Measurements from ENCODE around the gene PALB2.

The PALB2 gene

DNA sequence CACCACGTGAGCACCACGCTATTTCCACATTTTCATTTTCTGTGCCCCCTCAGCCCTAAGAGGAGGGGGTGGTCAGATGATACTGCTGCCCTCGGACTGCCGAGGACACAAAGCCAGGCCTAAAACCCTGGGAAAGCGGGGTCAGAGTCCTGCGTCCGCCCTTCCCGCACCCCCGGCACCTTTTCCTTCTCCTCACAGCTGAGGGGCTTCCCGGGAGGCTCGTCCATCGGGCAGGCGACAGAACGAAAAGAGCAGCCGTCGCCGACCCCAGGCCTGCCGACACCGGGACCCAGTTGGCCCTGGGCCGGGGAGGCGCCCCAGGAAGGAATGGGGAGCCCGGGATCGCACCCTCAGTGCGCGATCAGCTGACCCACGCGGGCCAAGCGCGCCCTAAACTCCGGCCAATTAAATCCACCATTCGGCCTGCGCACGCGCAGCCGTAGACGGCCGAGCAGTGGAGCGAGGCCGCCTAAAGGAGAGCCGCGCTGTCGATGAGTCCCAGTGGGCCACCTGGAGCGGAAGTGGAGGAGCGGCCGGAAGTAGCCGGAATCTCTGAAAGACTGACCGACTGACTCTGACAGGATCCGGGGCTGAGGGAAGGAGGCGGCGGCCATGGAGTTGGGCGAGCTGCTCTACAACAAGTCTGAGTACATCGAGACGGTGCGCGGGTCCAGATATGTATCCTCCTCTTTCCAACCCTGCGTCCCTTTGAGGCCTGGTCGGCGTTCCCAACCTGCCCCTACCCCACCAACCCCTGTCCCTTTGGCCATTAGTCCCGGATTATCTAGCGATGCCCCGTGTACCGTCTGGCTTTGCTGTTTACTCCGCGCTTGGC lies at the start of gene PALB2, which contains the start of gene DCTN5:
PALB2 (minus strand) TSS at position 380 of the 835 bp plus-strand sequence; CDS start at position 227, 153 bp downstream.
DCTN5 (plus strand) TSS at position 536 of the 835 bp plus-strand sequence; CDS start at position 613, 77 bp downstream.
- peak; percentile 90 for DNase-seq

DNA sequence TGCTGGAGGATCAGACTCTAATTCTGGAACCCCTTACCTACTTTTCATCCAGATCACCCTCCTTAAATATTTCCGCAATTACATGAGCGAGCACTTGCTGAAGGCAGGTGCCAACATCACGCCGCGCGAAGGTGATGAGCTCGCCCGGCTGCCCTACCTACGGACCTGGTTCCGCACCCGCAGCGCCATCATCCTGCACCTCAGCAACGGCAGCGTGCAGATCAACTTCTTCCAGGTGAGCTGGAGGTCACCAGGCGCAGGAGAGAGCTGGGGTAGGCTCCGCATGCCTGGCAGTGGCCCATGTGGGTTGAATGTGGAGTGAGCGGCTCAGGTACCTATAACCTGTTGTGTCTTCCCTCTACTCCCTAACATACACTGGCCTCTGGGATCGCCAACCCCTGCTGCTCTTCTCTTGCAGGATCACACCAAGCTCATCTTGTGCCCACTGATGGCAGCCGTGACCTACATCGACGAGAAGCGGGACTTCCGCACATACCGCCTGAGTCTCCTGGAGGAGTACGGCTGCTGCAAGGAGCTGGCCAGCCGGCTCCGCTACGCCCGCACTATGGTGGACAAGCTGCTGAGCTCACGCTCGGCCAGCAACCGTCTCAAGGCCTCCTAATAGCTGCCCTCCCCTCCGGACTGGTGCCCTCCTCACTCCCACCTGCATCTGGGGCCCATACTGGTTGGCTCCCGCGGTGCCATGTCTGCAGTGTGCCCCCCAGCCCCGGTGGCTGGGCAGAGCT lies 48.5 kb upstream of the PALB2 start:
- no peak for DNase-seq

DNA sequence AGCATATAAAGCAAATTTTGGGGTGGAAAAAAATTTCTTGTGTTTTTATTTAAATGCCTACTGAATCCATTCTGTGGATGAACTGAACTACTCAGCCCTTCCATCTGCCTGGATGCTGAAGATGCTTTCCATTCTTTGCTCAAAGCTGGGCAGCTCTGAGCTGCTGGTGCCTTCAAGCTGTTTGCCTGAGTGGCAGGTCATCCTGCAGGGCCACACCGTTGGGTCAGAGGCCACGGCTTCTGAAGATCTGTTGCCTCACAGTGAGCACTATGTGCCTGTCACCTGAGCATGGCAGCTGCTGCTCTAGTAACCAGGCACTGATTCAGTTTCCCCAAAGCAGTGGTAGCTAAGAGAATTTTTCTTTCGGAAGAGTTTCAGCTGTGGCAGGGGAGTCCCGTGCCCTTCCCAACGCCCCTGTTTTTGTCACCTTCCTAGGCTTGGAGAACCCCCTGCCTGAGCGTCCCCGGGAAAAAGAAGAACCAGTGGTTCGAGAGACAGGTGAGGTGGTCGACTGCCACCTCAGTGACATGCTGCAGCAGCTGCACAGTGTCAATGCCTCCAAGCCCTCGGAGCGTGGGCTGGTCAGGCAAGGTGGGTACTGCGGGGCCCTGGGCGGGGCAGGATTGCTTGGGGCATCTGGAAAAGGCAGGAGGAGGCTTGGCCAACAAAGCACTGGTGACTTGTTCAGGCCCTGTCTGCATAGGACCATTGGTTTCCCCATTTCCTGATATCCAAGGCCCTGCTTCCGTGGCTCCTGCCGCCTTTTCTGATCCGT lies 46.1 kb upstream of the PALB2 start:
- DNase-seq: no peak

DNA sequence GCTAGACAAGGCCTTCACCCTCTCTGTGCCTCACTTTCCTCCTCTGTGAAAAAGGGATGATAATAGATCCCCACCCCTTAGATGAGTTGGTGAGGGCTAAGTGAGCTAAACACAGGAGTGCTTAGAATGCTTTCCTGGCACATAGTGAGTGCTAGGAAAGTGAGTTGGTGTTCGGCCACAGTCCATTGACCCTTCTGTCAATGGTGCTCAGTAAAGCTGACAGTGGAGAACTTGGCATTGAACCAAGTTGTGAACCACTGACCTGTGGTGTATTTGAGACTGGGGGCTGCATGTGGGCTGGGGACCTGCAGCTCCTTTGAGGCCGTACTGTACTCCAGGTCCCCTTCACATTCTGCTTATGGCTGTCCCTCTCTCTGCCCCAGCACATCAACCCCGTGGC lies 42.4 kb upstream of the PALB2 start:
- DNase-seq: no peak

DNA sequence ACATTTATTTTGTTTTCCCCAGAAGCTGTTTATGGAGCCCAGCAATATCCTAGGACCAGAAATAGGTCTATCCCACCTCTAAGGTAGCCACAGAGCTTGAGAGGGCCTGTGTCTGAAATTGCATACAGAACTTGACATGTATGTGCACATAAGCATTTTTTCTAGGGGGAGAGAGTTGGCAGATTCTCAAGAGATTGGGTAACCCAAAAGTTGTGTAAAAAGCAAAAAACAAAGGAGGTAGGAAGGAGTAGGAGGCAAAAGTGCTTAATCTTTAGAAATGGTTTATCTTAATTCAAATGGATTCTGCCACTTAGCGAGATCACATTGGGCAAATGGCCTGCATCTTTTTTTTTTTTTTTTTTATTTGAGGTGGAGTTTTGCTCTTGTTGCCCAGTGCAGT lies 41.1 kb upstream of the PALB2 start:
- no peak for DNase-seq

DNA sequence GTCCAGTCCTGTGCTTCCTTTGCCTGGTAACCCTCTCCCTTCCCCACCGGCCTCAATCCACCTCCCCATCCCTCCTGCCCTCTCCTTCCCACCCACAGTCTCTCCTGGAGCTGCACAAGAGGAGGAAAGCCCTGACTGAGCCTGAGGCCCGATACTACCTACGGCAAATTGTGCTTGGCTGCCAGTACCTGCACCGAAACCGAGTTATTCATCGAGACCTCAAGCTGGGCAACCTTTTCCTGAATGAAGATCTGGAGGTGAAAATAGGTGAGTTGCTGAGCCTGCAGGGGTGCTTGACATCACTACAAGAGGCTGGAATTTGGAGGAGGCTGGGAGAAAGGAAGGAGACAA lies 38.9 kb upstream of the PALB2 start:
- no peak for DNase-seq

DNA sequence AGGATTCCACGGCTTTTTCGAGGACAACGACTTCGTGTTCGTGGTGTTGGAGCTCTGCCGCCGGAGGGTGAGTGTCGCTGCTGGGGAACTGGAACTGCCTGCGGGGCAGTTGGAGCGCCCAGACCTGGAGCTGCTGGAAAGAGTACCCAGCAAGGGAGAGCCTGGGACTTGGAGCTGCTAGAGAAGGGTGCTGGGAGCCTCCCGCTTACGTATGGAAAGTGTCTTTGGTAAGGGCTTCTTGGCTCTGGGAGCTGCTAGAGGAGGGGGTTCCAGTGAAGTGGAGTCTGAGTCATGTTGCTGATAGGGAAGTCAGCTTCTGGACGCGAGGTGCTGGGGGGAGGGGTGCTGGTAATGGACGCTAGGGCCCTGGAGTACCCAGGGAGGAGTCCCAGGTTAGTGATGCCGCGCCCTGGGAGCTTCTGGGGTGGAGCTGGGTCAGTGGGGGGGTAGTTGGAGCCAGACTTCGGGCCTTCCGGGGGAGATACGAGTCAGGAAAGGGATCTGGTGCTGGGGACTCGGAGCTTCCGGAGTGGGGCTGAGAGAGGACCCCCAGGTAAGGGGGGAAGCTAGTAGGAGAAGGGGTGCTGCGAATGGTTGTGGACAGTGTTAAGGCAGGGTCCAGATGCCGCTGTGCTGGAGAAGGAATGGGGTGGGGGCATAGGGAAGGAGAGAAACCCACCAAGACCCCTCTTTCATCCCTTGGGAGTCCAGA lies 38.3 kb upstream of the PALB2 start:
- no peak for DNase-seq

DNA sequence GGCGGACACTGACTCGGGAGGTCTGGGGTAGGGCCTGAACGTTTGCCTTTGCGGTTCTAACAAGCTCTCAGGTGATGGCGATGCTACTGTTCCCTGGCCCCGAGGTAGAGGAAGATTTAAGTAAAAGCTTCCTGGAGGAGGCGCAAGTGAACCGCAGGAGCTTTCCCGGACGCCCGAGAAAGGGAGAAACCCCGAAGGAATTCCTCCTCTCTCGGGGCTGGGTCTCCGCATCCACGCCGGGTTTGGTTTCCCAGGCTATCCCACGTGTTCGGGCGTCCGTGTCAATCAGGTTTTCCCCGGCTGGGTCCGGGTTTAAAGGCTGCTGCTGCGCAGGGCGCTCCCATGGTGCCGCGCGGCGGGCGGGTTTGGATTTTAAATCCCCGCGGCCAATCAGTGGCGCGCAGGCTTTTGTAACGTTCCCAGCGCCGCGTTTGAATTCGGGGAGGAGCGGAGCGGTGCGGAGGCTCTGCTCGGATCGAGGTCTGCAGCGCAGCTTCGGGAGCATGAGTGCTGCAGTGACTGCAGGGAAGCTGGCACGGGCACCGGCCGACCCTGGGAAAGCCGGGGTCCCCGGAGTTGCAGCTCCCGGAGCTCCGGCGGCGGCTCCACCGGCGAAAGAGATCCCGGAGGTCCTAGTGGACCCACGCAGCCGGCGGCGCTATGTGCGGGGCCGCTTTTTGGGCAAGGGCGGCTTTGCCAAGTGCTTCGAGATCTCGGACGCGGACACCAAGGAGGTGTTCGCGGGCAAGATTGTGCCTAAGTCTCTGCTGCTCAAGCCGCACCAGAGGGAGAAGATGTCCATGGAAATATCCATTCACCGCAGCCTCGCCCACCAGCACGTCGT lies 37.5 kb upstream of the PALB2 start, which contains the start of gene PLK1:
PLK1 (plus strand) TSS at position 460 of the 844 bp plus-strand sequence; CDS start at position 504, 44 bp downstream.
- peak; percentile 74 for DNase-seq

DNA sequence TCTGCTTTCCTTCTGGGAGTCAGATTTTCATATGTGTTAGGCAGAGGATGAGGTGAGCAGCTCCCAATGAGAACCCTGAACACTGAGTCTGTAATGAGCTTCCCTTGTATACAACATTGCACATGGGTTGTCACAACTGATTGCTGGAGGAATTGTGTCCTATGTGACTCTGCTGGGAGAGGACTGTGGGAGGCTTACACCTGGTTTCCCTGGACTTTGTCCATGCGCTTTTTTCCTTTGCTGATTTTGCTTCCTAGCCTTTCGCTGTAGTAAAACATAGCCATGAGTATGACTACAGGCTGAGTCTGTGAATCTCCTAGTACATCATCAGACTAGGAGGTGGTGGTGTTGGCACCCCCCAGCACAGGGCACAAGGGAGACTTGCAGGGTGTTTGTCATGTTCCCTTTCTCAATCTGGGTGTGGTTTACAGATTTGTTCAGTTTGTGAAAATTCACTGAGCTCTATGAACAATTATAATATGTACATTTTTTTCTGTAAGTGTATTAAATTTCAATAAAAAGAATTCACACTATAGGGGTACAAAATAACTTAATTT lies 35.9 kb upstream of the PALB2 start:
- no peak for DNase-seq

DNA sequence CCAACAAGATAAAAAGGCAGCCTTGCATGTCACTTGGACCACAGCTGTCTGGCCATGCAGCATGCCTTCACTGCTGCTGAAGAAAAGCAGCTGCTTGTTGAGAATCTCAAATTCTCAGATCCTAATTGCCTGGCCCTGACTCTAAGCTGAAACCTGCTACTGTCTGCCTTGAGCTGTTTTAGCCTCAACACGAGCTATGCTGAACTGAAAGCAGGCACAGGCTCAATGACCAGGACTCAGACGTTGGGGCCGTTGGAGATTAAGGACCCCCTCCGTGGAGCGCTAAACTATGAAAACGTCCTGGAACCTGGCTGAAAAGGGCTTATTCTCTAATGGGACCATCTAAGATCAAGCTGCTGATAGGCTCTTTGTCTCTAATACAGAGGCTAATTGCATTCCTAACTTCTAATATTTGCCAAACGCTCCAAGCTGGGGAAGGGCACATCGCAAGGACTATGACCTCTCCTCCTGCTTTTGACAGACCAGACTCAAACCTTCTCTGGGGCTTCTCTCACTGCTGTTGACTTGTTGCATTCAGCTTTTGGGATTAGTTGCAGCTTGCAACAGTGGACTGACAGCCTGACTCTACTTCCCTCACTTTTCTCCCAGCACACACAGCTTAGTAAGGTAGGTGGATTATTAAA lies 33.0 kb upstream of the PALB2 start:
- DNase-seq: no peak

DNA sequence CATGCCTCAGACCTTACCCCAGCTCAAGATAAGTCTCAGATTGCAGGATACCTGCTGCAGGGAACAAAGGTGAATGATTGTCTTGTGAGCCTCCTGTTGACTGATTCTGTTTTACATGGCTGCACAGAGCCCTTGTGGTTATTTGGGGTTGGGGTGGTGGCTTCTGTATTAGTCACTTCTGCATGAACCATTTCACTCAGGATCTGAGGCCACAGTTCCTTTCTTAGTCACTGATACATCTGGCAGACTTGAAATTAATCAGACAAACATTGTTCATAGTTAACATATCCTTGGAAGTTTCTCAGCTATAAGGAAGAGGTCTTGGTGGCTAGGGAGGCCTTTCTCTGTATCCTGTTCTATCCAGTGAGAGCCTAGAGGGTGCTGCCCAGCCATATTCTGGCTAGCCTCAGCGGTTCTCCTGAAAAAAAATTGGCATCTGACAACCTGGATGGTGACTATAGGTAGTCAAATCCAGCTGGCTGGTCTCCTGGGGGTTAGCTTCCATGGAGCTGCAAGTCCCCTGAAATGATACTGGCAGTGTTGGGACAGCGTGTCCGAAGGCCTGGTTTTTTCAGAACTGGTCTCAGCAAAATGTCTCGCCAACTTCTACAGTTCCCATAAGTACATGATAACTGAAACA lies 29.1 kb upstream of the PALB2 start:
- peak; percentile 27 for DNase-seq

DNA sequence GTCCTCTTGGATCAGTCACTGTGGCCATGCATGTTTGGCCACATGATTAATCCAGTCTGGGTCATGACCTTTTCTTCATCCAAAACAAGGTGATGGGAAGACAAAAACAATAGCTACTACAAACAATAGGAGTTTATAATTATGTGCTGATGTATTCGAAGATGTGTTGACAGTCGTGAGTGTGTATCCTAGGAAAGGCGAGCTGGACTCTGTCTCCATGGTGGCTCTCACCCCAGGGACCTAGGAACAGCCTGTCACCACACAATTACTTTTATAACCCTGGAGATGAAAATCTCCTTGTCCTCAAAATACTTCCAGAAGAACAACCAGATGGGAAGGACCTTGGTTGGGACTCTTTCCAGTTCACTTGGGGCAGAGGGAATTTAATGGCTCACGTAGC lies 27.8 kb upstream of the PALB2 start:
- DNase-seq: no peak

DNA sequence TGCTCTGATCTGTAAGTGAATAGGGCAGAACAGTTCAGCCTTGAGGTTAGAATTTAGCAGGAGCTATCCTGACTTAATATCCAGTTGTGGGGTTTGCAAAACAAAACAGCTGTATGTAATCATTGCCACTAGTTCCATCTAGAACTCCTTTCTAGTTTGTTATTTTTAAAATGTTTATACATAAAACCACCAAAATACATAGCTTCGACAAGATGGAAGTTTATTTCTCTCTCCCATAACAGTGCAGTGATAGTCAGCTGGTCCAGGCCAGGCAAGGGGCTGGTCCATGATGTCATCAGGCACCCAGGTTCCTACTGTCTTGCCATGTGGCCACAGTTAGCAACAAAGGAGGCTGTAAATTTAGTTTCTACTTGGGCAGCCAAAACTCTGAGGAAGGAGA lies 27.1 kb upstream of the PALB2 start:
- no peak for DNase-seq

DNA sequence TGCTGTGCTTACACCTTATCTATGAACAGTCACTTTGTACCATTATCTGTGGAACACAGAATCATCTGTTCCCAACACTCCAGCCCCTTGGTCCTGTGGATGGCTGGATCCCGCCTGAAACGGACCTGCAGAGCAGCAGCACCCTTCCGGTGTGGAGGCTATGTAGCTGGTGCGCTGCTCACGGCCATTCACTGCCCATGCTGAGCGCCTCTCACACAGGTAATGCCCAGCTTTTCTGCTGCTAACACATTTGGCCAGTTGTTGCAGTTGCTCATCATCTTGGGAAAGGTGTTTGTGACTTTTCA lies 26.2 kb upstream of the PALB2 start:
- no peak for DNase-seq

DNA sequence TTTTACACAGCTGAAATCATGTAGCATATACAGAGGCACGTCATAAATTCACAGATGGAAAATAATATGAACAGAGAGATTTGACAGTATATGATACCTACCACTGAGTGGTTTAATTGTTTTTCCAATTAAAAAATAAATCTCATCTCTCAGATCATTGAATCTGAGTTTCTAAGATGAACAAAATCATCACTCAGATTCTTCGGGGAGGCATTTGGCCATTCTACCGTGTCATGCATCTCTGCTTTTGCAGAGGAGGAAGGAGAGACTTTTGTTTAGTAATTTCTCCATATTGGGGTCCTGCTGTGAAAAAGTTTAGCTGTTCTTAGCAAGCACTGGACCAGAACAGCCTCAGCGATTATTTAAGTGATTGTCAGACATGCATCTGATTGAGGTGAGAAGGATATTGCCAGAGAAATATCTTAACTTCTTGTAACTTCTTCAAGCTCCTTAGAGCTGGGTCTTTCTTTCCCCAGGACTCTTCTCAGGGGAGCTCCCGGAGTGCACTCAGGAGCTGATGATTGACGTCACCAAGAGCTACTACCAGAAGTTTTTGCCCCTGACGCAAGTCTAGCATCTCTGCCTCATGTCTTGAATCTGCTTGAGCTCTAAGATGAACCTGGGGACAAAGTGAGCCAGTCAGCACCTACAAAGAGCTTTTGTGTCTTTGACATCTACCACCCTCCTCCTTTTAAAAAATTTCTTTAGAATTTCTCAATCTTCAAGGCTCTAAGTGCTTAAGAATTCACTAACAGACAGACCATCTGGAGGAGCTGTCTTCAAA lies 25.7 kb upstream of the PALB2 start:
- DNase-seq: no peak

DNA sequence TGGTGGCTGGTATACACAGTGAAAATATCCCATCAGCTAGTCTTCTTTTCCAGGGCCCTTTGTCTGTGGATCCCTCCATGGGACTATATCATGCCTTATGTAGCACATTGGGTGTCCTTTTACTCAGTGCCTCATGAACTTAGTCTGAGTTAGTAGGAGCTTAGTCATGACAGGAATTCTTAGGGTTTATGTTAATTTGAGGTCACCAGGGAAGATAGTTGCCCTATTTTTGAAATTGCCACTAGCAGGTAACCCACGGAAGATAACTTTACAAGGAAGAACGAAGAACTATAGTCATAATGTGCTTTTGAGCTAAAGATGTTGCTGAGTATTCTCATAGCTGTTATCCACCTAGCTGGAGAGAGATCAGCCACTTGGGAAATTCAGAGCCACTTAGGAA lies 22.8 kb upstream of the PALB2 start:
- no peak for DNase-seq

DNA sequence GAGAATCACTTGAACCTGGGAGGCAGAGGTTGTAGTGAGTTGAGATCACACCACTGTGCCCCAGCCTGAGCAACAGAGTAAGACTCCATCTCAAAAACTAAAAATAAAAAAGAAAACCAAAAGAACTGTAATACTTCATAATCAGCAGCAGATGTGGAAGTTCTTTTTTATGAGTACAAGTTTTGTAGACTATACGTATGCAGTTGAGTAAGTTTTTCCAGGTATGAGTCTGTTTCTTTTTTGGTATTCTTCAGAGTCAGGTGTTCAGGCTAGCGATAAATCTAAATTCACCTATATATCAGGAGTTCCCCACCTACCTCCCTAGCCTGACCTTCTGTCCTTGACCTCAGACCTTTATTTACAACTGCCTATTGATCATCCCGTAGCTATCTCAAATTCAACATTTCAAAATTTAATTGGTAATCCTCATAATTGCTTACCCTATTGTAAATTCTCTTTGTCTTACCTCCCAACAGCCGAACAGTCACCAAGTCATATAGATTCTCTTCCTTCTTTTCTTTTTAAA lies 10.9 kb upstream of the PALB2 start:
- no peak for DNase-seq

DNA sequence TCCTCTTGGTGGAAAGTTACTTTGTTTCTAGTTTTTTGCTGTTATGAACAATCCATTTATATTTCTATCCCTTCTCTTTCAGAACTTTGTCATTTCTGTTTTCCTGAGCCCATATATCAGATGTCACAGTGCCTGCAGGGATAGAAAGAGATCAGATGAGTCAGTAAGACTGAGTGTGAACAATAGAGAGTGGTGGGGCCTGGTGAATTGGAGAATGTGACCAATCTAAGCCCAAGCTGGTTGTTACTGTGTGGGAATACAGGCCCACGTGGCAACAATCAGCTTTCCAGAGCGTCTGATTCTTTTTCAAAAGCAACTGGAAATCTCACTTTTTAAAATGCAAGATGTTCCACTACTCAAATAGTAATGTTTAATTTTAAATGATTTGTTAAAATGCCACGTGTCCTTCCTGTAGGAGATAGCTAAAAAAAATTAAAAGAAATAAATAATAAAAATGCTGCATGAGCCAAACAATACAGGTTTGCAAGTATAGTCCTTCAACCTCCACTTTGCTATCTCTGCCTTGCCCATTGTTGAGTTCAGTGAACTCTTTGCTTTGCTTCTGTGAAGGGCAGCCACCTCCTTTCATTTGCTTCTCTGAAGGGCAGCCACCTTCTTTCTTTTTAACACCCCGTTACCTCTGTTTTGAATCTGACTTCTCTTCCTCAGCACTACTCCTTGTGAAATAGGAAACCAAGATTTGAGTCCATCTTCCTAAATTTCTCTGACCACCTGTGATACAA lies 9.7 kb upstream of the PALB2 start:
- DNase-seq: no peak

All from stimulated activated naive CD4-positive, alpha-beta T cell treated with Interleukin-2 at 50 U/mL for 16 hours (primary cell).